ENCODE measurements around the gene SMARCA4. TPM values are rescaled to one million over a fixed set of nuclear protein-coding genes. Genes with fewer than 3 reads are reported as not detected.

The SMARCA4 gene
- total and polyA plus RNA-seq, 11 donors: 34.1 to 70.9 (median 48.6) TPM

GRCh38 chr19:10987571-10988297, 26.9 kb downstream of the SMARCA4 start:
- Histone ChIP-seq H3K9me3 (no peaks in the 10 kb centered on the region), H3K36me3 (peaks cover 3 to 91% (median 79%) of the 10 kb centered on the region in 9 donors), H3K27ac (no peak overlapping the region), H3K27me3 (no peaks in the 10 kb centered on the region), H3K4me1 (no peaks in the 10 kb centered on the region), H3K4me3 (no peak overlapping the region)
- WGBS, 4 donors: 93 to 95% (median 94%) methylated on average over 17 to 32 of the region's 32 CpGs
- ATAC-seq (no peak), DNase-seq (no peak)
- intact Hi-C loops (cut with DNase I): no loop called here
- TF ChIP-seq POLR2A (IDR thresholded peaks at IDR 0.05): no peak
- no peak for TF ChIP-seq CTCF (IDR thresholded peaks at IDR 0.05)

GRCh38 chr19:10988380-10988779, 27.6 kb downstream of the SMARCA4 start:
- no peaks in the 10 kb centered on the region for H3K9me3 ChIP-seq
- no peak for ATAC-seq
- intact Hi-C loops (cut with DNase I): no loop called here

GRCh38 chr19:10988921-10989320, 28.1 kb downstream of the SMARCA4 start:
- Histone ChIP-seq H3K4me3 (no peak overlapping the region), H3K36me3 (peaks cover 3 to 100% (median 90%) of the 10 kb centered on the region in 9 donors), H3K9me3 (no peaks in the 10 kb centered on the region), H3K27me3 (no peaks in the 10 kb centered on the region), H3K4me1 (no peaks in the 10 kb centered on the region), H3K27ac (no peak overlapping the region)
- DNase-seq (no peak), ATAC-seq (no peak)
- TF ChIP-seq POLR2A (IDR thresholded peaks at IDR 0.05) (no peak), CTCF (IDR thresholded peaks at IDR 0.05) (no peak)
- intact Hi-C loops (cut with DNase I): no loop called here
- WGBS, 4 donors: 91 to 97% (median 94%) methylated on average over 10 to 12 of the region's 12 CpGs

More at GRCh38 chr19:10988380-10988779, 27.6 kb downstream of the SMARCA4 start:
- TF ChIP-seq CTCF (IDR thresholded peaks at IDR 0.05): no peak
- no peak for TF ChIP-seq POLR2A (IDR thresholded peaks at IDR 0.05)
- Histone ChIP-seq H3K4me1 (no peaks in the 10 kb centered on the region), H3K4me3 (no peak overlapping the region), H3K27me3 (no peaks in the 10 kb centered on the region), H3K27ac (no peak overlapping the region), H3K36me3 (peaks cover 3 to 97% (median 85%) of the 10 kb centered on the region in 9 donors)
- DNase-seq: no peak
- WGBS, 4 donors: 95 to 98% (median 96%) methylated on average over 2 of the region's 2 CpGs

GRCh38 chr19:10991076-10991475, 30.2 kb downstream of the SMARCA4 start:
- intact Hi-C loops (cut with DNase I): loop anchor here in 1 of 10 donors (10.0 kb wide), 1 partner anchor 46 kb away; no protein-coding TSS in a partner anchor
- H3K27me3 ChIP-seq: no peaks in the 10 kb centered on the region
- DNase-seq: no peak
- TF ChIP-seq CTCF (IDR thresholded peaks at IDR 0.05) (no peak), POLR2A (IDR thresholded peaks at IDR 0.05) (no peak)
- no peak overlapping the region for H3K4me3 ChIP-seq
- 95 to 96% (median 95%) methylated on average over 11 to 20 of the region's 20 CpGs for WGBS, 4 donors
- ATAC-seq: no peak
- H3K36me3 ChIP-seq: peaks cover 3 to 100% (median 92%) of the 10 kb centered on the region in 9 donors
- H3K27ac ChIP-seq: no peak overlapping the region
- H3K9me3 ChIP-seq: no peaks in the 10 kb centered on the region
- no peaks in the 10 kb centered on the region for H3K4me1 ChIP-seq
